ENCODE results near the gene LEFTY1.

- TF ChIP-seq EP300 (IDR thresholded peaks at IDR 0.05): no peak
- no peak for TF ChIP-seq CTCF (IDR thresholded peaks at IDR 0.05)
- TF ChIP-seq POLR2A (IDR thresholded peaks at IDR 0.05): no peak
- no peak for TF ChIP-seq POLR2AphosphoS5 (IDR thresholded peaks at IDR 0.05)
These were observed 37.1 kb downstream of the LEFTY1 start for GRCh38 chr1:225851805-225852204.

Measured in gastroesophageal sphincter (tissue), 3 donors.